ENCODE results near the gene KRT36. TPM values are rescaled to one million over a fixed set of nuclear protein-coding genes. Genes with fewer than 3 reads are reported as not detected.

Gene KRT36
- total and polyA plus RNA-seq, 10 of the 15 experiments (the other 5 are each of a cell fraction or from before 2014, with no cell fraction given): not detected

GRCh38 chr17:41528959-41529353 lies 39.2 kb upstream of the KRT36 start (continued):
- TF ChIP-seq, protein P1, sequence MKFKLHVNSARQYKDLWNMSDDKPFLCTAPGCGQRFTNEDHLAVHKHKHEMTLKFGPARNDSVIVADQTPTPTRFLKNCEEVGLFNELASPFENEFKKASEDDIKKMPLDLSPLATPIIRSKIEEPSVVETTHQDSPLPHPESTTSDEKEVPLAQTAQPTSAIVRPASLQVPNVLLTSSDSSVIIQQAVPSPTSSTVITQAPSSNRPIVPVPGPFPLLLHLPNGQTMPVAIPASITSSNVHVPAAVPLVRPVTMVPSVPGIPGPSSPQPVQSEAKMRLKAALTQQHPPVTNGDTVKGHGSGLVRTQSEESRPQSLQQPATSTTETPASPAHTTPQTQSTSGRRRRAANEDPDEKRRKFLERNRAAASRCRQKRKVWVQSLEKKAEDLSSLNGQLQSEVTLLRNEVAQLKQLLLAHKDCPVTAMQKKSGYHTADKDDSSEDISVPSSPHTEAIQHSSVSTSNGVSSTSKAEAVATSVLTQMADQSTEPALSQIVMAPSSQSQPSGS (IDR thresholded peaks at IDR 0.05; ENCODE audit: low read length): no peak
- TF ChIP-seq SMARCA5 (IDR thresholded peaks at IDR 0.05): no peak

GRCh38 chr17:41527063-41528023 lies 37.6 kb upstream of the KRT36 start:
- DNase-seq (ENCODE audit: low read depth, low spot score): no peak
- Histone ChIP-seq H3K4me2 (ENCODE audit: control insufficient read depth, insufficient read depth) (no peak overlapping the region), H3K4me3 (no peak overlapping the region), H3K79me2 (ENCODE audit: control insufficient read depth, insufficient read depth, low read length) (no peaks in the 10 kb centered on the region), H4K20me1 (ENCODE audit: control insufficient read depth, insufficient read depth) (no peaks in the 10 kb centered on the region), H2AFZ (ENCODE audit: control insufficient read depth, low read depth, low read length) (no peak overlapping the region), H3K27ac (ENCODE audit: control insufficient read depth, insufficient read depth) (no peak overlapping the region), H3K9ac (ENCODE audit: control insufficient read depth, insufficient read depth, low read length) (no peak overlapping the region), H3K4me1 (ENCODE audit: control insufficient read depth, insufficient read depth, low read length) (no peaks in the 10 kb centered on the region), H3K9me3 (replicated peaks; ENCODE audit: control insufficient read depth, insufficient read depth, low read length) (no peaks in the 10 kb centered on the region; the same call in 2 of the 3 replicates), H3K36me3 (ENCODE audit: control insufficient read depth in 2 of 2, insufficient read depth in 2 of 2, low read length in 1 of 2) (no peaks in the 10 kb centered on the region), H3K27me3 (replicated peaks in 1 of 2; ENCODE audit: control insufficient read depth in 2 of 2, insufficient read depth in 2 of 2, low read length in 1 of 2) (peaks cover 18 to 20% of the 10 kb centered on the region in 2 experiments)
- ChIA-PET SMC1A (ENCODE audit: uncharacterized antibody, unreplicated experiment) (no interaction called here), RAD21 (ENCODE audit: unreplicated experiment) (no interaction called here), CTCF (no interaction called here), POLR2A (no interaction called here)
- intact Hi-C loops (cut with micrococcal nuclease; ENCODE audit: unreplicated experiment) (no loop called here), in situ Hi-C loops (cut with MboI) (no loop called here)
- BruUV-seq (replicated peaks): no TSS peak
- no peak for FAIRE-seq
- no peak for ATAC-seq
- 13% methylated on average over 58 of the region's 62 CpGs for WGBS (ENCODE audit: insufficient coverage, insufficient replicate concordance, low lambda C conversion rate, missing lambda C conversion rate)
- no peak for TF ChIP-seq ZBED1 (IDR thresholded peaks at IDR 0.05; ENCODE audit: borderline replicate concordance)
- no peak for TF ChIP-seq CEBPZ (IDR thresholded peaks at IDR 0.05; ENCODE audit: low read depth, low read length)
- no peak for TF ChIP-seq RELA (IDR thresholded peaks at IDR 0.05; ENCODE audit: borderline replicate concordance, partially characterized antibody)
- no peak for TF ChIP-seq CHD4 (IDR thresholded peaks at IDR 0.05)
- TF ChIP-seq BMI1 (IDR thresholded peaks at IDR 0.05; ENCODE audit: borderline replicate concordance): no peak
- TF ChIP-seq, protein P2, sequence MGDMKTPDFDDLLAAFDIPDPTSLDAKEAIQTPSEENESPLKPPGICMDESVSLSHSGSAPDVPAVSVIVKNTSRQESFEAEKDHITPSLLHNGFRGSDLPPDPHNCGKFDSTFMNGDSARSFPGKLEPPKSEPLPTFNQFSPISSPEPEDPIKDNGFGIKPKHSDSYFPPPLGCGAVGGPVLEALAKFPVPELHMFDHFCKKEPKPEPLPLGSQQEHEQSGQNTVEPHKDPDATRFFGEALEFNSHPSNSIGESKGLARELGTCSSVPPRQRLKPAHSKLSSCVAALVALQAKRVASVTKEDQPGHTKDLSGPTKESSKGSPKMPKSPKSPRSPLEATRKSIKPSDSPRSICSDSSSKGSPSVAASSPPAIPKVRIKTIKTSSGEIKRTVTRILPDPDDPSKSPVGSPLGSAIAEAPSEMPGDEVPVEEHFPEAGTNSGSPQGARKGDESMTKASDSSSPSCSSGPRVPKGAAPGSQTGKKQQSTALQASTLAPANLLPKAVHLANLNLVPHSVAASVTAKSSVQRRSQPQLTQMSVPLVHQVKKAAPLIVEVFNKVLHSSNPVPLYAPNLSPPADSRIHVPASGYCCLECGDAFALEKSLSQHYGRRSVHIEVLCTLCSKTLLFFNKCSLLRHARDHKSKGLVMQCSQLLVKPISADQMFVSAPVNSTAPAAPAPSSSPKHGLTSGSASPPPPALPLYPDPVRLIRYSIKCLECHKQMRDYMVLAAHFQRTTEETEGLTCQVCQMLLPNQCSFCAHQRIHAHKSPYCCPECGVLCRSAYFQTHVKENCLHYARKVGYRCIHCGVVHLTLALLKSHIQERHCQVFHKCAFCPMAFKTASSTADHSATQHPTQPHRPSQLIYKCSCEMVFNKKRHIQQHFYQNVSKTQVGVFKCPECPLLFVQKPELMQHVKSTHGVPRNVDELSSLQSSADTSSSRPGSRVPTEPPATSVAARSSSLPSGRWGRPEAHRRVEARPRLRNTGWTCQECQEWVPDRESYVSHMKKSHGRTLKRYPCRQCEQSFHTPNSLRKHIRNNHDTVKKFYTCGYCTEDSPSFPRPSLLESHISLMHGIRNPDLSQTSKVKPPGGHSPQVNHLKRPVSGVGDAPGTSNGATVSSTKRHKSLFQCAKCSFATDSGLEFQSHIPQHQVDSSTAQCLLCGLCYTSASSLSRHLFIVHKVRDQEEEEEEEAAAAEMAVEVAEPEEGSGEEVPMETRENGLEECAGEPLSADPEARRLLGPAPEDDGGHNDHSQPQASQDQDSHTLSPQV (IDR thresholded peaks at IDR 0.05): no peak
- TF ChIP-seq SMARCA5 (IDR thresholded peaks at IDR 0.05): no peak
- TF ChIP-seq EGR1 (IDR thresholded peaks at IDR 0.05; ENCODE audit: borderline replicate concordance in 1 of 2, low read depth in 2 of 2, low read length in 2 of 2): no peak
- no peak for TF ChIP-seq TBL1XR1 (IDR thresholded peaks at IDR 0.05; ENCODE audit: low read depth, low read length)
- TF ChIP-seq NFYA (IDR thresholded peaks at IDR 0.05; ENCODE audit: borderline replicate concordance, low read depth, low read length): no peak
- no peak for TF ChIP-seq IKZF1 (conservative IDR thresholded peaks at IDR 0.05)
